Spleen (tissue), 7 donors: ENCODE data around the gene FAM47B.

ENCODE experiments used
- CTCF ChIP-seq, 11 experiments: fragments of 200-600 bp in 7 of 11; fragments of 450-650 bp in 4 of 11; sonication (generic) in 4 of 11; IDR thresholded peaks in 8 of 11; conservative IDR thresholded peaks in 3 of 11; 1 replicate in 7 of 11; 2 replicates in 4 of 11; pipeline versions ENCODE4 v1.4.0 to v1.8.0; 2016 to 2021; ENCODE audit warnings: antibody characterized with exemption in 11 of 11, inconsistent platforms in 4 of 11, mild to moderate bottlenecking in 1 of 11
- POLR2A ChIP-seq, 3 donors: fragments of 450-650 bp; IDR thresholded peaks; one replicate each; pipeline ENCODE4 v1.5.1; 2017; ENCODE audit warnings: antibody characterized with exemption in 3 of 3, mild to moderate bottlenecking in 1 of 3
- donor health status: DM: no; HTN: no; CAD: no; lungs with moderate emphysema.
- donor health status: DM: no; HTN: no; CAD: no.
- donor health status: DM: no; HTN: no; CAD: no.

- TF ChIP-seq POLR2A (IDR thresholded peaks at IDR 0.05) (no peak), CTCF (IDR thresholded peaks at IDR 0.05 in 8 of 11, conservative IDR thresholded peaks at IDR 0.05 in 3 of 11) (no peak)
Measured at GRCh38 chrX:34918091-34918736, 24.4 kb upstream of the FAM47B start.
